Naive thymus-derived CD4-positive, alpha-beta T cell (primary cell): ENCODE results near the gene RNASEL. TPM values are rescaled to one million over a fixed set of nuclear protein-coding genes. Genes with fewer than 3 reads are reported as not detected.
"Not testable (repeated sequence)": the region's sequence is repeated elsewhere in the genome, so short reads cannot be mapped to it uniquely, and the experiment has no call there.

ENCODE experiments used
- ATAC-seq: fragments of 150-1000 bp; cut with Tn5 transposase; 2 replicates; pipeline ENCODE4 v1.10.0; 2021; ENCODE audit warnings: mild to moderate bottlenecking, moderate library complexity
- CTCF ChIA-PET: fragments of 350-600 bp; sonication (Branson Sonifier 250); formaldehyde crosslinking; loops from one replicate; lab custom pipeline; 2021; ENCODE audit warnings: antibody characterized with exemption; lab: Charles Lee
- POLR2A ChIA-PET: fragments of 350-600 bp; sonication (Branson Sonifier 250); formaldehyde crosslinking; loops from one replicate; lab custom pipeline; 2021; ENCODE audit warnings: antibody characterized with exemption, inconsistent platforms; lab: Charles Lee
- DNase-seq, 9 donors: peaks; one replicate each; pipeline versions ENCODE4 v3.0.0 to v3.0.0-alpha.2; 2020 to 2022; ENCODE audit warnings: mixed read lengths in 1 of 9
- H3K27ac ChIP-seq: one replicate; pipeline ENCODE4 v1.7.0; 2013; ENCODE audit warnings: mild to moderate bottlenecking, low read depth, low read length, moderate library complexity
- H3K27me3 ChIP-seq, 2 donors: one replicate each; pipeline ENCODE4 v1.7.0; 2013; ENCODE audit warnings: low read length in 2 of 2, mild to moderate bottlenecking in 2 of 2, moderate library complexity in 2 of 2; ENCODE audit not compliant: control insufficient read depth in 2 of 2, insufficient read depth in 2 of 2
- H3K36me3 ChIP-seq, 3 experiments: 1 replicate in 2 of 3; 2 replicates in 1 of 3; pipeline ENCODE4 v1.7.0; 2013; ENCODE audit warnings: low read length in 3 of 3, mild to moderate bottlenecking in 3 of 3, moderate library complexity in 1 of 3; ENCODE audit not compliant: insufficient read depth in 3 of 3, control insufficient read depth in 2 of 3
- H3K4me1 ChIP-seq, 2 donors: one replicate each; pipeline ENCODE4 v1.7.0; 2013; ENCODE audit warnings: low read length in 2 of 2, mild to moderate bottlenecking in 2 of 2, moderate library complexity in 1 of 2; ENCODE audit not compliant: control insufficient read depth in 2 of 2, insufficient read depth in 2 of 2
- H3K4me3 ChIP-seq: 2 replicates; pipeline ENCODE4 v1.7.0; 2013; ENCODE audit warnings: mild to moderate bottlenecking, low read length
- H3K9me3 ChIP-seq, 3 experiments: 1 replicate in 2 of 3; 2 replicates in 1 of 3; pipeline ENCODE4 v1.7.0; 2013; ENCODE audit warnings: low read length in 3 of 3; ENCODE audit not compliant: control insufficient read depth in 2 of 3
- H3K27ac Mint-ChIP-seq, 9 donors: one replicate each; pipeline ENCODE4 v1.8.0; 2020 to 2022; ENCODE audit warnings: mixed read lengths in 9 of 9, mild to moderate bottlenecking in 8 of 9, moderate library complexity in 5 of 9, inconsistent platforms in 2 of 9
- H3K27me3 Mint-ChIP-seq, 5 donors: one replicate each; pipeline ENCODE4 v1.8.0; 2021 to 2022; ENCODE audit warnings: mixed read lengths in 5 of 5, mild to moderate bottlenecking in 1 of 5
- H3K36me3 Mint-ChIP-seq, 5 donors: one replicate each; pipeline ENCODE4 v1.8.0; 2020 to 2022; ENCODE audit warnings: mixed read lengths in 5 of 5, mild to moderate bottlenecking in 3 of 5, inconsistent platforms in 1 of 5
- H3K4me1 Mint-ChIP-seq, 7 donors: one replicate each; pipeline ENCODE4 v1.8.0; 2020 to 2022; ENCODE audit warnings: mixed read lengths in 7 of 7, mild to moderate bottlenecking in 3 of 7, inconsistent platforms in 1 of 7
- H3K4me3 Mint-ChIP-seq, 10 donors: one replicate each; pipeline ENCODE4 v1.8.0; 2020 to 2022; ENCODE audit warnings: mild to moderate bottlenecking in 10 of 10, mixed read lengths in 10 of 10, moderate library complexity in 6 of 10, inconsistent platforms in 2 of 10
- H3K9me3 Mint-ChIP-seq, 11 donors: one replicate each; pipeline ENCODE4 v1.8.0; 2020 to 2022; ENCODE audit warnings: mixed read lengths in 11 of 11, mild to moderate bottlenecking in 4 of 11, inconsistent platforms in 1 of 11, moderate library complexity in 1 of 11
- intact Hi-C, 2 donors: fragments of 100-400 bp; cut with micrococcal nuclease; formaldehyde crosslinking; loops; one replicate each; pipeline ENCODE4 v1.15.1; 2023
- polyA plus RNA-seq, 2 donors: library from polyadenylated mRNA; unstranded; fragments of 300-500 nt; fragmentation: Illumina TruSeq; gene quantifications; one replicate each; pipeline ENCODE4 v1.2.3, GENCODE V29; 2021
- total RNA-seq, 6 experiments: library from RNA in 5 of 6; stranded (reverse) in 5 of 6; gene quantifications; 1 replicate in 5 of 6; 2 replicates in 1 of 6; pipeline ENCODE4 v1.2.3 and lab custom pipeline; 2021 to 2026

Gene RNASEL
- total and polyA plus RNA-seq, 7 experiments from 2014 or later: 5.7 to 34.9 (median 12.1) TPM

- Histone ChIP-seq H3K36me3 (no peaks in the 10 kb centered on the region), H3K4me3 (no peak overlapping the region), H3K4me1 (no peaks in the 10 kb centered on the region), H3K9me3 (no peaks in the 10 kb centered on the region), H3K27me3 (no peaks in the 10 kb centered on the region), H3K27ac (no peak overlapping the region)
- Mint-ChIP-seq H3K9me3 (peaks cover 0 to 3% (median 0%) of the 10 kb centered on the region in 11 donors), H3K4me1 (no peaks in the 10 kb centered on the region), H3K36me3 (peaks cover 0 to 3% (median 0%) of the 10 kb centered on the region in 5 donors), H3K4me3 (no peak overlapping the region), H3K27ac (no peak overlapping the region), H3K27me3 (peaks cover 5 to 24% (median 15%) of the 10 kb centered on the region in 5 donors)
- ChIA-PET CTCF (interaction anchor here (1.0 kb wide), 1 partner anchor 217 kb away, joined by 3 read pairs; no protein-coding TSS in a partner anchor), POLR2A (no interaction called here)
- DNase-seq (no peak), ATAC-seq (no peak)
- intact Hi-C loops: no loop called here
Observed at GRCh38 chr1:182533896-182534295, 55.2 kb downstream of the RNASEL start.

- H3K27ac Mint-ChIP-seq: not testable (repeated sequence)
Observed at GRCh38 chr1:182528206-182528605, 60.9 kb downstream of the RNASEL start.

GRCh38 chr1:182527680-182528079 is 61.4 kb downstream of the RNASEL start:
- H3K36me3 Mint-ChIP-seq: peaks cover 0 to 27% (median 8%) of the 10 kb centered on the region in 5 donors
- H3K27ac Mint-ChIP-seq: no peak overlapping the region
- Histone ChIP-seq H3K4me1 (no peaks in the 10 kb centered on the region), H3K4me3 (no peak overlapping the region), H3K36me3 (no peaks in the 10 kb centered on the region), H3K27ac (no peak overlapping the region), H3K27me3 (no peaks in the 10 kb centered on the region), H3K9me3 (peaks cover 0 to 11% (median 0%) of the 10 kb centered on the region in 3 experiments)
- H3K9me3 Mint-ChIP-seq: peaks cover 11 to 56% (median 33%) of the 10 kb centered on the region in 11 donors
- ChIA-PET POLR2A (no interaction called here), CTCF (no interaction called here)
- no peak for ATAC-seq
- H3K4me3 Mint-ChIP-seq: no peak overlapping the region
- H3K27me3 Mint-ChIP-seq: peaks cover 13 to 41% (median 26%) of the 10 kb centered on the region in 5 donors
- intact Hi-C loops: no loop called here
- no peak for DNase-seq
- H3K4me1 Mint-ChIP-seq: no peaks in the 10 kb centered on the region

More at GRCh38 chr1:182528206-182528605, 60.9 kb downstream of the RNASEL start:
- POLR2A ChIA-PET, DNase-seq, ATAC-seq, H3K4me3 ChIP-seq, H3K36me3 ChIP-seq, H3K27me3 ChIP-seq, H3K4me1 Mint-ChIP-seq, H3K4me1 ChIP-seq, intact Hi-C loops, H3K27ac ChIP-seq, H3K4me3 Mint-ChIP-seq, CTCF ChIA-PET: not testable (repeated sequence)
- Mint-ChIP-seq H3K36me3 (peaks cover 0 to 27% (median 7%) of the 10 kb centered on the region in 5 donors), H3K27me3 (peaks cover 13 to 38% (median 25%) of the 10 kb centered on the region in 5 donors), H3K9me3 (peaks cover 11 to 55% (median 33%) of the 10 kb centered on the region in 11 donors)
- peaks cover 0 to 11% (median 0%) of the 10 kb centered on the region in 3 experiments for H3K9me3 ChIP-seq

GRCh38 chr1:182525342-182525741 is 63.7 kb downstream of the RNASEL start:
- Histone ChIP-seq H3K4me1 (no peaks in the 10 kb centered on the region), H3K4me3 (no peak overlapping the region), H3K36me3 (no peaks in the 10 kb centered on the region), H3K9me3 (peaks cover 0 to 11% (median 0%) of the 10 kb centered on the region in 3 experiments), H3K27ac (no peak overlapping the region), H3K27me3 (no peaks in the 10 kb centered on the region)
- DNase-seq (no peak), ATAC-seq (no peak)
- Mint-ChIP-seq H3K9me3 (peaks cover 11 to 63% (median 34%) of the 10 kb centered on the region in 11 donors), H3K27ac (no peak overlapping the region), H3K27me3 (peaks cover 8 to 60% (median 31%) of the 10 kb centered on the region in 5 donors), H3K4me3 (no peak overlapping the region), H3K4me1 (no peaks in the 10 kb centered on the region), H3K36me3 (peaks cover 0 to 31% (median 8%) of the 10 kb centered on the region in 5 donors)
- CTCF ChIA-PET: no interaction called here
- intact Hi-C loops: no loop called here
- POLR2A ChIA-PET: no interaction called here

Other genes starting within 250 kb of the RNASEL start
- gene GLUL, start 197.5 kb downstream of the RNASEL start, total RNA-seq: 100 to 1,000 TPM in 3 of 5 experiments, 10 to 100 TPM in 2; 66.2 to 357 (median 112) TPM
- gene GLUL, start 197.5 kb downstream of the RNASEL start, polyA plus RNA-seq: 10 to 100 TPM; 44.9 to 57.8 TPM
- not detected for gene TEDDM1, start 188.6 kb downstream of the RNASEL start, total RNA-seq
- under 1 TPM; 0.07 TPM for gene TEDDM1, start 188.6 kb downstream of the RNASEL start, polyA plus RNA-seq
- gene RGSL1, start 139.1 kb downstream of the RNASEL start, total RNA-seq: not detected
- gene RGSL1, start 139.1 kb downstream of the RNASEL start, polyA plus RNA-seq: not detected
- gene RGS16, start 15.1 kb upstream of the RNASEL start, total RNA-seq: 10 to 100 TPM in 1 of 5 experiments, 1 to 10 TPM in 2, under 1 TPM in 2; 0.49 to 17.5 (median 3.4) TPM
- gene RGS16, start 15.1 kb upstream of the RNASEL start, polyA plus RNA-seq: under 1 TPM; 0.10 to 0.27 TPM
- not detected for gene RGS8, start 95.3 kb upstream of the RNASEL start, total RNA-seq
- gene RGS8, start 95.3 kb upstream of the RNASEL start, polyA plus RNA-seq: not detected
- gene NPL, start 200.5 kb upstream of the RNASEL start, total RNA-seq: 10 to 100 TPM in 2 of 5 experiments, 1 to 10 TPM in 3; 3.0 to 20.8 (median 9.9) TPM
- 1 to 10 TPM; 5.3 to 6.9 TPM for gene NPL, start 200.5 kb upstream of the RNASEL start, polyA plus RNA-seq